ENCODE measurements around the gene EIF5A.
"Not testable (repeated sequence)": the region's sequence is repeated elsewhere in the genome, so short reads cannot be mapped to it uniquely, and the experiment has no call there.

The EIF5A gene

GRCh38 chr17:7332600-7333069 is 25.2 kb downstream of the EIF5A start:
- not testable (repeated sequence) for DNase-seq

GRCh38 chr17:7334938-7335538 is 27.6 kb downstream of the EIF5A start:
- DNase-seq, result no peak

- not testable (repeated sequence) for DNase-seq
These were observed 28.3 kb downstream of the EIF5A start for GRCh38 chr17:7335765-7336164.

- DNase-seq, result no peak
These were observed 29.1 kb downstream of the EIF5A start, which contains the start of gene ACAP1 for GRCh38 chr17:7336240-7337175. ACAP1 (plus strand) TSS chr17:7336529; CDS start chr17:7336735, 206 bp downstream.

- DNase-seq, result not testable (repeated sequence)
These were observed 30.2 kb downstream of the EIF5A start for GRCh38 chr17:7337600-7337999.

- DNase-seq, result no peak
These were observed 32.8 kb downstream of the EIF5A start for GRCh38 chr17:7340179-7340578.

GRCh38 chr17:7341842-7342241 is 34.4 kb downstream of the EIF5A start:
- no peak for DNase-seq

- DNase-seq, result no peak
These were observed 35.8 kb downstream of the EIF5A start for GRCh38 chr17:7343250-7343649.

GRCh38 chr17:7346761-7347614 is 39.6 kb downstream of the EIF5A start:
- DNase-seq, result no peak

GRCh38 chr17:7347630-7348477 is 40.4 kb downstream of the EIF5A start:
- no peak for DNase-seq

GRCh38 chr17:7348478-7349242 is 41.2 kb downstream of the EIF5A start:
- peak; percentile 29 for DNase-seq

GRCh38 chr17:7351665-7352502 is 44.5 kb downstream of the EIF5A start, which contains the start of gene KCTD11:
KCTD11 (plus strand) TSS chr17:7352162.
- DNase-seq, result peak; percentile 93

- DNase-seq, result no peak
These were observed 45.1 kb downstream of the EIF5A start for GRCh38 chr17:7352503-7352889.

GRCh38 chr17:7352910-7353635 is 45.6 kb downstream of the EIF5A start:
- DNase-seq, result no peak

GRCh38 chr17:7354262-7354843 is 46.9 kb downstream of the EIF5A start:
- DNase-seq, result peak; percentile 36

GRCh38 chr17:7355053-7355452 is 47.6 kb downstream of the EIF5A start, which contains the start of gene TMEM95:
TMEM95 (plus strand) TSS chr17:7355156; CDS start chr17:7355205, 49 bp downstream.
- peak; percentile 34 for DNase-seq

GRCh38 chr17:7355573-7355972 is 48.1 kb downstream of the EIF5A start:
- DNase-seq, result no peak

- DNase-seq, result peak; percentile 87
These were observed 48.7 kb downstream of the EIF5A start for GRCh38 chr17:7356072-7356549.

- DNase-seq, result no peak
These were observed 49.3 kb downstream of the EIF5A start for GRCh38 chr17:7356756-7357155.

Measured in retina (tissue), 1 donor.